ENCODE measurements around the gene ZAP70.
A peak's percentile ranks its signal among the peaks of the same experiment; 100 is the strongest.

DNA sequence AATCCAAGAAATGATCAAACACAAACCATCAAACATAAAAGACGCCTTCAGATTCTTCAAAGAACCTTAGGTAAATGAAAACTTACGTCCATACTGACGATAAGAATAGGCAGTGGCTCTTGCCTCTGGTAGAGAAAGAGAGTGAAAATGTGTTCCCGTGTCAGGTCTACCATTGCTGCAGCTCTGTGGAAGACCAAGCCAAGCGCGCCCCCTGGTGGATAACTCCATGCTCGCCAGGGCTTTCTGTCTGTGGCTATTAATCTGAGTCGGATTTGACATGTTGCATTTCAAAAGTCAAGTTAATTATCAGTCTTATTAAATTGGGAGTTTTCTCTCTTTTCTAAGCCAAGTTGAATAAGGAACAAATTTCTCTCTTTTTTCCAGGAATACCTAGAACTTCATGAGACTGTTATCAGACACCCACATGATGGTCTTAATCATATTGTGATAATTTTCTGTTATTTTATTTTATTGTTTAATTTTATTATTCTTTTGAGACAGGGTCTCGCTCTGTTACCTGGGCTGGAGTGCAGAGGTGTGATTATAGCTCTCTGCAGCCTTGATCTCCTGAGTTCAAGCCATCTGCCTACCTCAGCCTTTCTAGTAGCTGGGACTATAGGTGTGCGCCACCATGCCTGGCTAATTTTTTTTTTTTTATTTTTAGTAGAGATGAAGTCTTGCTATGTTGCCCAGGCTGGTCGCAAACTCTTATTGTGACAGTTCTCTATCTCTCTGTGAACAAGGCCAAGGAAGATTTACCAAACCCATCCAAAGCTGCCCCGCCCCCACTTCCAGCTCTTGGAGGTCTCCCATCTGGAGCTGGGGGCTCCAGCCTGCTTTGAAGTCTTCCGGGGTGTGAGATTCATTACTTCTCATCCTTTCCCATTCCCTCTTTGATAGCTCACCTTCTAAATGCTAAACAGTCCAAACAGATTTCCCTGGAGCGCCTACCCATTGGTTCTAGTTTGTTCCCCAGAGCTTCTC is 15.8 kb upstream of the ZAP70 start:
- TF ChIP-seq, protein P1, sequence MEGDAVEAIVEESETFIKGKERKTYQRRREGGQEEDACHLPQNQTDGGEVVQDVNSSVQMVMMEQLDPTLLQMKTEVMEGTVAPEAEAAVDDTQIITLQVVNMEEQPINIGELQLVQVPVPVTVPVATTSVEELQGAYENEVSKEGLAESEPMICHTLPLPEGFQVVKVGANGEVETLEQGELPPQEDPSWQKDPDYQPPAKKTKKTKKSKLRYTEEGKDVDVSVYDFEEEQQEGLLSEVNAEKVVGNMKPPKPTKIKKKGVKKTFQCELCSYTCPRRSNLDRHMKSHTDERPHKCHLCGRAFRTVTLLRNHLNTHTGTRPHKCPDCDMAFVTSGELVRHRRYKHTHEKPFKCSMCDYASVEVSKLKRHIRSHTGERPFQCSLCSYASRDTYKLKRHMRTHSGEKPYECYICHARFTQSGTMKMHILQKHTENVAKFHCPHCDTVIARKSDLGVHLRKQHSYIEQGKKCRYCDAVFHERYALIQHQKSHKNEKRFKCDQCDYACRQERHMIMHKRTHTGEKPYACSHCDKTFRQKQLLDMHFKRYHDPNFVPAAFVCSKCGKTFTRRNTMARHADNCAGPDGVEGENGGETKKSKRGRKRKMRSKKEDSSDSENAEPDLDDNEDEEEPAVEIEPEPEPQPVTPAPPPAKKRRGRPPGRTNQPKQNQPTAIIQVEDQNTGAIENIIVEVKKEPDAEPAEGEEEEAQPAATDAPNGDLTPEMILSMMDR (conservative IDR thresholded peaks at IDR 0.05; ENCODE audit: low read length) = peak; percentile 93
- no peak for TF ChIP-seq EZH2phosphoT487 (IDR thresholded peaks at IDR 0.05; ENCODE audit: borderline replicate concordance)

Measured in Loucy (cell line).